Measurements from ENCODE around the gene GNB5.

DNA sequence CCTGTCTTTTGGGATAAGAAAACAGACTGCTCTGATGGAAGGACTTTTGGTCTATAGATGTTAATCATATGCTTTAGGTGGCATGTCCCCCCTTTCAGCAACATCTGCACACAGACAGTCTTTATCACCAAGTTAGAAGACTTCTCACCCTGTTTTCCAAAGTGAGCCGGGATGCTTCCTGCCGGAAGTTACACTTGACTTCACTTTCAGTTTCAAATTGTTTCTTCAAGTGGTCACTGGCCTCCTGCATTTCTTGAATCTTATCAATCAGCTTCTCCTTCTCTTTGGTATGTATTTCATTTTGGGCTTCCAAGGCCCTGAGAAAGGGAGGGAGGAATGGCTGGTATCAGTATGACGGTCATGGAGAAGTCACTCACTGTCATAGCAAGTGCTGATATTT is 27.2 kb upstream of the GNB5 start:
- TF ChIP-seq, protein P1, sequence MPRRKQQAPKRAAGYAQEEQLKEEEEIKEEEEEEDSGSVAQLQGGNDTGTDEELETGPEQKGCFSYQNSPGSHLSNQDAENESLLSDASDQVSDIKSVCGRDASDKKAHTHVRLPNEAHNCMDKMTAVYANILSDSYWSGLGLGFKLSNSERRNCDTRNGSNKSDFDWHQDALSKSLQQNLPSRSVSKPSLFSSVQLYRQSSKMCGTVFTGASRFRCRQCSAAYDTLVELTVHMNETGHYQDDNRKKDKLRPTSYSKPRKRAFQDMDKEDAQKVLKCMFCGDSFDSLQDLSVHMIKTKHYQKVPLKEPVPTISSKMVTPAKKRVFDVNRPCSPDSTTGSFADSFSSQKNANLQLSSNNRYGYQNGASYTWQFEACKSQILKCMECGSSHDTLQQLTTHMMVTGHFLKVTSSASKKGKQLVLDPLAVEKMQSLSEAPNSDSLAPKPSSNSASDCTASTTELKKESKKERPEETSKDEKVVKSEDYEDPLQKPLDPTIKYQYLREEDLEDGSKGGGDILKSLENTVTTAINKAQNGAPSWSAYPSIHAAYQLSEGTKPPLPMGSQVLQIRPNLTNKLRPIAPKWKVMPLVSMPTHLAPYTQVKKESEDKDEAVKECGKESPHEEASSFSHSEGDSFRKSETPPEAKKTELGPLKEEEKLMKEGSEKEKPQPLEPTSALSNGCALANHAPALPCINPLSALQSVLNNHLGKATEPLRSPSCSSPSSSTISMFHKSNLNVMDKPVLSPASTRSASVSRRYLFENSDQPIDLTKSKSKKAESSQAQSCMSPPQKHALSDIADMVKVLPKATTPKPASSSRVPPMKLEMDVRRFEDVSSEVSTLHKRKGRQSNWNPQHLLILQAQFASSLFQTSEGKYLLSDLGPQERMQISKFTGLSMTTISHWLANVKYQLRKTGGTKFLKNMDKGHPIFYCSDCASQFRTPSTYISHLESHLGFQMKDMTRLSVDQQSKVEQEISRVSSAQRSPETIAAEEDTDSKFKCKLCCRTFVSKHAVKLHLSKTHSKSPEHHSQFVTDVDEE (CRISPR knock-in tag; IDR thresholded peaks at IDR 0.05), result no peak
- no peak for TF ChIP-seq RARB (CRISPR knock-in tag; IDR thresholded peaks at IDR 0.05)

All from SK-N-SH treated with all-trans-retinoic acid at 6 μM for 48 hours (cell line).